Measurements from ENCODE around the gene HLA-DQB2.
"Not testable (repeated sequence)": the region's sequence is repeated elsewhere in the genome, so short reads cannot be mapped to it uniquely, and the experiment has no call there.

HLA-DQB2 gene

DNA sequence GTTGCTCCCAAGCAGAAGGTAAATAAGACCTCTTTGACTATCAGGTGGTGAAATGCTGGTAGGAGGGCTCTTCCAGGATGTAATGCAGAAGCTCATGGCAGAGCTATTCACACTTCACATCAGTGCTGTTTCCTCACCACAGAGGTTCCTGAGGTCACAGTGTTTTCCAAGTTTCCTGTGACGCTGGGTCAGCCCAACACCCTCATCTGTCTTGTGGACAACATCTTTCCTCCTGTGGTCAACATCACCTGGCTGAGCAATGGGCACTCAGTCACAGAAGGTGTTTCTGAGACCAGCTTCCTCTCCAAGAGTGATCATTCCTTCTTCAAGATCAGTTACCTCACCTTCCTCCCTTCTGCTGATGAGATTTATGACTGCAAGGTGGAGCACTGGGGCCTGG lies 17.7 kb downstream of the HLA-DQB2 start:
- DNase-seq (ENCODE audit: low spot score), result not testable (repeated sequence)

DNA sequence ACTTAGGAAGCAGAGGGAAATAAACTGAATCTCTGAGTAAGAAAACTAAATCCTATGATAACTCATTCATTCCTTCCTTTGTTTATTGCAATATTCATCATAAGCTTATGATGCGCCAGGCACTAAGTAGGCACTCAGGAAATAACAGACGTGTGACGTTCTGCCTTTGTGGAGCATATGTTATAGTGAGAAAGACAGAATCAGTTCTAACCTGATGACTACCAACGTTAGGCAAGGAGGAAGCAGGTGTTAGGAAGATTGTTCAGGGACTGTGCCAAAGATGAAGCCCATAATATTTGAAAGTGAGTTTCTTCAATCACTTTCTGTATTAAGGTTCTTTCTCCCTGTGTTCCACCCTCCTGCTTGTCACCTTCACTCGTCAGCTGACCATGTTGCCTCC lies 18.6 kb downstream of the HLA-DQB2 start:
- no peak for DNase-seq (ENCODE audit: low spot score)

DNA sequence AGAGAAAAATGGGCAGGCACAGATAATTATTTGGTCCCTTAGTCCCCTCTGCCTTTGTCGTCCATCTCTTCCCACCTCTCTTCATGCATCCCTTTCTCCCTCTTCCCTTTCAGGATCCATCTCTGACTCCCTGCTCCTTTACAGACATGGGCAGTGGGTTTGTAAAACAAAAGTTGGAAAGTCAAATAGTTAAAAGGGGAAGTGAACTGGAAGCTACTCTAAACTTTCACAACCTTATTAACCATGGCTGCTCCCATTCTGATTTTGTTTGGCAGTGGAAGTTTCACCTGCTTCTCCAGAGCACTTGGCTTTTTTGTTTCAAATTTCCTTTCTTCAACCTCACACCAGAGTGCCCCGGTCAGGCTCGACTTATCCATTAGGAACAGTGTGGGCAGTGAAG lies 21.0 kb downstream of the HLA-DQB2 start:
- DNase-seq (ENCODE audit: low spot score), result no peak

DNA sequence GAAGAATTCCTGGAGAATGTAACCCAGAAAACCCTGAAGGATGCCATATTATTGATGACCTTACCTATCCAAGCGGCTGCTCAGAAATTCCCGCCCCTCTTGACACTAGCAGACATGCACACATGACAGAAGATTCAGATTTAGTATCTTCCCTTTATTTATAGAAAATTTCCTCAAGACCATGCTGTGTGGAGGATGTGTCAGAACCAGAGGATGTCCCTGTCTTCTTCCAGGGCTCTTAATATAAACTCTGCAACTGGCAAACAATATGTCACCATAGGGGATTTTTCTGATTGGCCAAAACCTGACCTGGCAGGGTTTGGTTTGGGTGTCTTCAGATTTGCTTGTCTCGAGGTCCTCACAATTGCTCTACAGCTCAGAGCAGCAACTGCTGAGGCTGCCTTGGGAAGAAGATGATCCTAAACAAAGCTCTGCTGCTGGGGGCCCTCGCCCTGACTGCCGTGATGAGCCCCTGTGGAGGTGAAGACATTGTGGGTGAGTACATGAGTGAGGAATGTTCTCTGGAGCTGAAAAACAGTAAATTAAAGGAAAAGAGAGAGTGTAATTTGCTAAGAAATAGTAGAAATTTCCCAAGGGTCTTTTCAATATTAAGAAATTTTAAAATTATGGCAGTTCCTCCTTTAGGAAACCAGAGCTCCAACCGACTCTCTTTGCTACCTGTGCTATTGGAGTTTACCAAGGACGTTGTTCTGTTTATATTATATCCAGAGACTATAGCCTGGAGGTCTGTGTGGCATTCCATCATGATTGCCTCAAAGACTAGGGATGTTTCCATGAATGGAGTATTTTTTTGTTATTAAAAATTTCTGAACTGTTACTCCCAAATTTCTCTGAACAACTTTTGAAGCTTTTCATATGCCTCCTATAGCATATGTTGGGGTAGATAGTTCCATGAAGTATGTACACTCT lies 22.0 kb downstream of the HLA-DQB2 start, which contains the start of gene HLA-DQA2:
Gene HLA-DQA2, plus strand, starts transcription at position 361 of the 930 bp plus-strand sequence. Its CDS starts 53 bp downstream, at position 414.
- no peak for DNase-seq (ENCODE audit: low spot score)

DNA sequence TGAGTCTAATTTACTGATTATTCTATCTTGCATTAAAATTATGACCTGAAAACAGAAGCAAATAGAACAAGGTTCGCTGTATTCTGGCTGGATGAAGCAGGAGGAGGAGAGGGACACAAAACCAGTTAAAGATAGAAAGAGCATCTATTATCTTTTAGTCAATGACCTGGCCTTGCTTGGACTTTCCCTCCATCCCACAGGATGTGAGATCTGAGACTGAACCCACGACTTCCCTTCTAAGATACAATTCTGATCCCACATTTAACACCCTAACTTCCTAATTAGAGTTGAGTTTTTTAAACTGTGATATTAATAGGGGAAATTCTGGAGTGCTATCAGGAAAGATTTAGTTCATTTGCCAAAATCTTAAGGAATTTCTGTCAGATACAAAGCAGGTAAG lies 25.2 kb downstream of the HLA-DQB2 start:
- DNase-seq (ENCODE audit: low spot score), result no peak

DNA sequence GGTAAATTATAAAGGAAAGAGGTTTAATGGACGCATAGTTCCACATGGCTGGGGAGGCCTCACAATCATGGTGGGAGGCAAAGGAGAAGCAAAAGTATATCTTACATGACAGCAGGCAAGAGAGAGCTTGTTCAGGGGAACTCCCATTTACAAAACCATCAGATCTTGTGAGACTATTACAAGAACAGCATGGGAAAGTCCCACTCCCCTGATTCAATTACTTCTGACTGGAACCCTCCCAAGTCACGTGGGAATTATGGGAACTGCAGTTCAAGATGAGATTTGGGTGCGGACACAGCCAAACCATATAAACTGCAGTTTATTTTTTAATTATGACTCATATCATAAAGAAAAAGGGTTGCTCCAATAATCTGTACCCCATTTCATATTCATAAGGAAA lies 44.5 kb downstream of the HLA-DQB2 start:
- no peak for DNase-seq (ENCODE audit: low spot score)

DNA sequence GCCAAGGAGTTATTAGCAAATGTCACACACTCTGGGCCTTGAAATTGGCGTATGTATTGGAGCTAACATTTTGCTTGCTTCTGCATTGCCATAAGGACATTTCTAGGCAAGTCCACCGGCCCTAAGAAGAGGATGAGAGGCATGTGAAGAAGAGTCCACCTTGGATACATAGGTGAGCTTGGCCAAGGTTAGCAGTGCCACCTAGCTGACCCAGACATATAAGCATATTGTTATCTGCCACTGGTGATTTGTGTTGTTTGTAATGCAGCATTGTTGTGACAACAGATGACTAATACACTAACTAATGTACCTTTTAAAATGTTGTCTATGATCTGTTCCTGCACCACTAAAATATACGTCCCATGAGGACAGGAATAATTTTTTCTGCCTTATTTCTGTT lies 46.9 kb downstream of the HLA-DQB2 start:
- no peak for DNase-seq (ENCODE audit: low spot score)

DNA sequence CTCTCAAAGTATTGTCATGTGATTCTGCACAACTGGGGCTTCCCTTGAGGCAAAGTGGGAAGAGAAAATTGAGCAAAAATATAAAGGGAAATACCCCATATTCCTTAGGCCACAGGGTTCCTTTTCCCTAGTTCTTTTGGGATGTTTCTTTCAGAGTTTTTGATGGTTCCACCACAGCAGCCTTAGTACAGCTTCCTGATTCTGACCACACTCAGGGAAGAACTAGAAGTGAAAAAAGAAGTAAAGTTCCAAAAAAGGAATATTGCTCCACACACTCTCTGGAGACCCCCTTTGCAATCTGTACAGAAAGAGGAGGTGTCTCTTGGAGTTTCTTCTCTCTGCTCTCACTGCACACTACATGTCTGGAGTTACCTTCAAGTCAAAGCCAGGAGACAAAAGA lies 50.1 kb downstream of the HLA-DQB2 start:
- DNase-seq (ENCODE audit: low spot score), result no peak

DNA sequence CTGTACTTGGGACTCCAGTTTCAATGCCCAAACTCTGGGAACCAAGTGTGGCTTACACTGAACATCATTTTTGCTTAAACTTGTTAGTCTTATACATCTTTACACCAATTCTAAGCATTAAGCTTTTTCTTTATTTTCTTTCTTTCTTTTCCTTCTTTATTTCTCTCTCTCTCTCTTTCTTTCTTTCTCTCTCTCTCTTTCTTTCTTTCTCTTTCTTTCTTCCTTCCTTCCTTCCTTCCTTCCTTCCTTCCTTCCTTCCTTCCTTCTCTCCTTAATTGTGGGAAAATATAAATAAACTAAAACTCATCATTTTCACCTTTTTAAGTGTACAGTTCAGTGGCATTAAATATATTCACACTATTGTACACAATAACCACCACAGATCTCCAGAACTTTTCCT lies 53.7 kb downstream of the HLA-DQB2 start:
- no peak for DNase-seq (ENCODE audit: low spot score)
